AG04449 (cell line): ENCODE results near the gene CDC20.

ENCODE experiments used
- CTCF ChIA-PET: fragments of 350-600 bp; formaldehyde crosslinking; extraction: SDS; loops from one replicate; lab custom pipeline; 2021; ENCODE audit warnings: antibody characterized with exemption; lab: Yijun Ruan, JAX
- POLR2A ChIA-PET: fragments of 400-600, 350-600 bp; formaldehyde crosslinking; extraction: SDS; loops from one replicate; lab custom pipeline; 2020; ENCODE audit warnings: antibody characterized with exemption, inconsistent platforms; lab: Yijun Ruan, JAX
- DNase-seq: peaks from one replicate; pipeline ENCODE4 v3.0.0-alpha.2; 2010; ENCODE audit warnings: low read depth, low spot score
- H3K4me3 ChIP-seq: 2 replicates; pipeline ENCODE4 v1.5.1; 2011; ENCODE audit warnings: low read depth, mild to moderate bottlenecking, control low read depth, low read length
- CTCF ChIP-seq: IDR thresholded peaks from one replicate; pipeline ENCODE4 v1.5.1; 2011; ENCODE audit warnings: mild to moderate bottlenecking, moderate library complexity, low read length, control low read depth, inconsistent platforms; ENCODE audit not compliant: insufficient read depth; ENCODE audit errors: missing control alignments

CDC20 gene

GRCh38 chr1:43379476-43379875 lies 20.7 kb downstream of the CDC20 start:
- DNase-seq: no peak
- ChIA-PET CTCF (interaction anchor here (1.7 kb wide), 1 partner anchor 136 kb away, joined by 4 read pairs; no protein-coding TSS in a partner anchor), POLR2A (interaction anchor here (2.6 kb wide), 1 partner anchor 11 kb away, joined by 7 read pairs; the partner anchor contains the start of gene ELOVL1)
- no peak for TF ChIP-seq CTCF
- no peak overlapping the region for H3K4me3 ChIP-seq

GRCh38 chr1:43381612-43382011 lies 22.8 kb downstream of the CDC20 start:
- no peak for DNase-seq
- H3K4me3 ChIP-seq: no peak overlapping the region
- TF ChIP-seq CTCF: no peak
- CTCF ChIA-PET: interaction anchor here (0.9 to 1.2 kb wide), 2 partner anchors 8 to 155 kb away, joined by 3 read pairs; no protein-coding TSS in a partner anchor
- POLR2A ChIA-PET: interaction anchor here (0.6 to 2.3 kb wide), 2 partner anchors 13 to 151 kb away, joined by 3 to 10 read pairs; partner anchors contain the start of gene ELOVL1

GRCh38 chr1:43382027-43382779 lies 23.4 kb downstream of the CDC20 start:
- ChIA-PET POLR2A (interaction anchor here (0.6 to 2.3 kb wide), 2 partner anchors 14 to 151 kb away, joined by 3 to 10 read pairs; partner anchors contain the start of gene ELOVL1), CTCF (interaction anchor here (0.9 to 1.6 kb wide), 4 partner anchors 8 to 155 kb away, joined by 3 to 6 read pairs (median 4); no protein-coding TSS in a partner anchor)
- no peak for TF ChIP-seq CTCF
- DNase-seq: no peak
- H3K4me3 ChIP-seq: no peak overlapping the region

- no peak for DNase-seq
- ChIA-PET POLR2A (interaction anchor here (2.3 kb wide), 1 partner anchor 15 kb away, joined by 10 read pairs; the partner anchor contains the start of gene ELOVL1), CTCF (interaction anchor here (1.4 to 1.8 kb wide), 4 partner anchors 31 to 157 kb away, joined by 6 to 12 read pairs (median 6); no protein-coding TSS in a partner anchor)
- H3K4me3 ChIP-seq: no peak overlapping the region
- TF ChIP-seq CTCF: no peak
These were observed 24.7 kb downstream of the CDC20 start for GRCh38 chr1:43383449-43383848.

GRCh38 chr1:43386676-43387075 lies 27.9 kb downstream of the CDC20 start:
- DNase-seq: no peak
- ChIA-PET CTCF (interaction anchor here (0.7 to 1.7 kb wide), 5 partner anchors 19 to 148 kb away, joined by 3 to 5 read pairs (median 3); partner anchors contain the start of gene ELOVL1), POLR2A (no interaction called here)
- no peak for TF ChIP-seq CTCF
- no peak overlapping the region for H3K4me3 ChIP-seq
